ENCODE measurements around the gene MYH7. TPM values are rescaled to one million over a fixed set of nuclear protein-coding genes. Genes with fewer than 3 reads are reported as not detected.

Gene MYH7
- total and polyA plus RNA-seq, 2 of the 4 experiments (the other 2 are of a cell fraction): not detected

DNA sequence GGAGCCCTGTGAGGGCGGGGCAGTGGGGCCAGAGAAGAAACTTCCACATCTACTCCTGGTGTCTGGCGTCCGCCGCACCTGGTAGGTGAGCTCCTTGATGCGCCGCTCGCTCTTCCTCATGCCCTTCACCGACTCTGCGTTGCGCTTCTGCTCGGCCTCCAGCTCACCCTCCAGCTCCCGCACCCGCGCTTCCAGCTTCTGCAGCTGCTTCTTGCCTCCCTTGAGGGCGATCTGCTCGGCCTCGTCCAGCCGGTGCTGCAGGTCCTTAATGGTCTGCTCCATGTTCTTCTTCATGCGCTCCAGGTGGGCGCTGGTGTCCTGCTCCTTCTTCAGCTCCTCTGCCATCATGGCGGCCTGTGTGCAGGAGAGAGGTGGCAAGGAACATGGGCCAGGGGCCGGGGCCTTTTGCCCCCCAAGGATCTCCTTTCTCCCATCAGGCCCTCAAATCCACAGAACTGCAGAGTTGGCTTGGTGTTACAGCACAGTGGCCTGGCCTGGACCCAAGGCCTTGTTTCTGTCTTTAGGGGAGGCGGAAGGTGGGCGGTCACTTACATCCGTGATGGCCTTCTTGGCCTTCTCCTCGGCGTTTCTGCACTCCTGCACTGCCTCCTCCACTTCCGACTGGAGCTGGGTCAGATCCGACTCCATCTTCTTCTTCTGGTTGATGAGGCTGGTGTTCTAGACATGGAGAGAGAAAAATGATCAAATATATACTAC, 50.9 kb downstream of the MYH7 start:
- Histone ChIP-seq H4K20me1 (ENCODE audit: insufficient read depth, low read length) (no peaks in the 10 kb centered on the region), H3K9me1 (ENCODE audit: insufficient read depth, low read length) (no peaks in the 10 kb centered on the region), H2AFZ (replicated peaks; ENCODE audit: low read length, poor library complexity) (no peak overlapping the region), H3K4me2 (ENCODE audit: low read depth, low read length) (no peak overlapping the region), H3K4me1 (ENCODE audit: control insufficient read depth, insufficient read depth, low read length) (no peaks in the 10 kb centered on the region), H3K23ac (ENCODE audit: low read depth, low read length) (no peak overlapping the region), H3K9me3 (ENCODE audit: control insufficient read depth, insufficient read depth, low read length) (no peaks in the 10 kb centered on the region), H2BK15ac (ENCODE audit: low read depth, low read length) (no peak overlapping the region), H4K8ac (ENCODE audit: low read depth in 2 of 2, low read length in 2 of 2) (no peak overlapping the region), H3K36me3 (ENCODE audit: control insufficient read depth, insufficient read depth, low read length) (no peaks in the 10 kb centered on the region), H2BK20ac (ENCODE audit: low read depth, low read length) (no peak overlapping the region), H4K91ac (ENCODE audit: insufficient read depth, low read depth, low read length) (no peak overlapping the region), H3K4me3 (ENCODE audit: insufficient read depth, low read depth, low read length) (no peak overlapping the region), H2BK5ac (ENCODE audit: low read depth, low read length, poor library complexity, severe bottlenecking) (no peak overlapping the region), H3K56ac (ENCODE audit: extremely low read depth, insufficient read depth, low read length) (no peak overlapping the region), H3K18ac (ENCODE audit: low read depth, low read length) (no peak overlapping the region), H3K79me1 (ENCODE audit: low read depth in 1 of 2, low read length in 2 of 2) (no peaks in the 10 kb centered on the region), H3K4ac (ENCODE audit: low read depth, low read length) (no peak overlapping the region), H3K27me3 (ENCODE audit: control insufficient read depth, insufficient read depth, low read length) (peaks cover 46% of the 10 kb centered on the region), H3K14ac (replicated peaks; ENCODE audit: low read depth, low read length) (no peak overlapping the region), H3K9ac (ENCODE audit: low read depth, low read length) (no peak overlapping the region), H2AK9ac (replicated peaks; ENCODE audit: low read depth, low read length, poor library complexity) (no peak overlapping the region), H2BK120ac (ENCODE audit: low read depth, low read length) (no peak overlapping the region), H4K5ac (ENCODE audit: low read depth, low read length) (no peak overlapping the region), H2AK5ac (ENCODE audit: low read depth, low read length) (no peak overlapping the region), H3K27ac (ENCODE audit: insufficient read depth, low read length) (no peak overlapping the region)
- in situ Hi-C loops (cut with MboI; ENCODE audit: low sequenced_read_pairs) (no loop called here), dilution Hi-C loops (cut with HindIII; ENCODE audit: low sequenced_read_pairs, unreplicated experiment) (no loop called here), intact Hi-C loops (cut with micrococcal nuclease) (no loop called here)
- TF ChIP-seq SMC3 (IDR thresholded peaks at IDR 0.05; ENCODE audit: low read depth, low read length): no peak
- TF ChIP-seq FOS (IDR thresholded peaks at IDR 0.05; ENCODE audit: low read depth, low read length): no peak
- TF ChIP-seq NFE2L2 (IDR thresholded peaks at IDR 0.05; ENCODE audit: low read depth, low read length): no peak
- TF ChIP-seq MAFK (IDR thresholded peaks at IDR 0.05; ENCODE audit: low read depth, low read length): no peak
- no peak for TF ChIP-seq RCOR1 (IDR thresholded peaks at IDR 0.05; ENCODE audit: insufficient replicate concordance, low read length)
- TF ChIP-seq, protein P1, sequence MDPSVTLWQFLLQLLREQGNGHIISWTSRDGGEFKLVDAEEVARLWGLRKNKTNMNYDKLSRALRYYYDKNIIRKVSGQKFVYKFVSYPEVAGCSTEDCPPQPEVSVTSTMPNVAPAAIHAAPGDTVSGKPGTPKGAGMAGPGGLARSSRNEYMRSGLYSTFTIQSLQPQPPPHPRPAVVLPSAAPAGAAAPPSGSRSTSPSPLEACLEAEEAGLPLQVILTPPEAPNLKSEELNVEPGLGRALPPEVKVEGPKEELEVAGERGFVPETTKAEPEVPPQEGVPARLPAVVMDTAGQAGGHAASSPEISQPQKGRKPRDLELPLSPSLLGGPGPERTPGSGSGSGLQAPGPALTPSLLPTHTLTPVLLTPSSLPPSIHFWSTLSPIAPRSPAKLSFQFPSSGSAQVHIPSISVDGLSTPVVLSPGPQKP (IDR thresholded peaks at IDR 0.05; ENCODE audit: borderline replicate concordance, low read depth, low read length): no peak
- TF ChIP-seq MXI1 (IDR thresholded peaks at IDR 0.05; ENCODE audit: borderline replicate concordance, low read depth, low read length): no peak
- no peak for TF ChIP-seq RAD21 (IDR thresholded peaks at IDR 0.05; ENCODE audit: low read length)
- TF ChIP-seq CTCF (conservative IDR thresholded peaks at IDR 0.05; ENCODE audit: low read depth, low read length): no peak
- ChIA-PET CTCF (no interaction called here), POLR2A (ENCODE audit: unreplicated experiment) (no interaction called here)
- 84% methylated on average over 10 of the region's 29 CpGs; no CpG with 5 or more reads in 1 of the 2 experiments for WGBS, 2 experiments (ENCODE audit: extremely low coverage in 2 of 2, insufficient read length in 1 of 2)
- DNase-seq (no peak), ATAC-seq (ENCODE audit: low read depth) (no peak)
- BruUV-seq (replicated peaks): no TSS peak
